Osteoblast (primary cell): ENCODE measurements around the gene PXMP4. TPM values are rescaled to one million over a fixed set of nuclear protein-coding genes. Genes with fewer than 3 reads are reported as not detected.
A peak's percentile ranks its signal among the peaks of the same experiment; 100 is the strongest.

Experiments
- DNase-seq: peaks from one replicate; pipeline ENCODE4 v3.0.0; 2011; ENCODE audit warnings: low spot score, mixed read lengths; ENCODE audit not compliant: insufficient read length; ENCODE audit errors: missing footprints
- H2AFZ ChIP-seq: 2 replicates; pipeline ENCODE4 v1.6.0; 2011; ENCODE audit warnings: mild to moderate bottlenecking, low read length
- H3K27ac ChIP-seq: 2 replicates; pipeline ENCODE4 v1.5.1; 2011; ENCODE audit warnings: mild to moderate bottlenecking, low read depth, low read length, moderate library complexity
- H3K27me3 ChIP-seq: 2 replicates; pipeline ENCODE4 v1.6.0; 2012; ENCODE audit warnings: mild to moderate bottlenecking, control low read depth, inconsistent platforms, low read length, moderate library complexity; ENCODE audit not compliant: insufficient read depth
- H3K36me3 ChIP-seq: 2 replicates; pipeline ENCODE4 v1.5.1; 2011; ENCODE audit warnings: mild to moderate bottlenecking, low read length, control low read depth, moderate library complexity; ENCODE audit not compliant: insufficient read depth
- H3K4me1 ChIP-seq: 2 replicates; pipeline ENCODE4 v1.5.1; 2011; ENCODE audit warnings: mild to moderate bottlenecking, low read length, control low read depth, moderate library complexity; ENCODE audit not compliant: insufficient read depth
- H3K4me2 ChIP-seq: 2 replicates; pipeline ENCODE4 v1.6.0; 2011; ENCODE audit warnings: mild to moderate bottlenecking, low read length; ENCODE audit not compliant: insufficient read depth
- H3K4me3 ChIP-seq: fragments of 200-600 bp; sonication (generic); 3 replicates; pipeline ENCODE4 v1.5.1; 2012; ENCODE audit warnings: mild to moderate bottlenecking, low read length, inconsistent platforms; ENCODE audit not compliant: insufficient read depth
- H3K79me2 ChIP-seq: 2 replicates; pipeline ENCODE4 v1.6.0; 2012; ENCODE audit warnings: mild to moderate bottlenecking, low read length, control low read depth, inconsistent platforms; ENCODE audit not compliant: insufficient read depth
- H3K9me3 ChIP-seq: 2 replicates; pipeline ENCODE4 v1.5.1; 2011; ENCODE audit warnings: low read depth, low read length, control low read depth
- H4K20me1 ChIP-seq: 2 replicates; pipeline ENCODE4 v1.6.0; 2012; ENCODE audit warnings: mild to moderate bottlenecking, low read length, control low read depth; ENCODE audit not compliant: insufficient read depth
- CTCF ChIP-seq: IDR thresholded peaks from 2 replicates; pipeline ENCODE4 v1.5.1; 2011; ENCODE audit warnings: mild to moderate bottlenecking, low read depth, low read length, moderate library complexity; ENCODE audit errors: extremely low read depth
- total RNA-seq: library from RNA; depleted of rRNA; stranded (reverse); fragments of >200 nt; gene quantifications from 2 replicates; pipeline ENCODE4 v1.2.3, GENCODE V29; 2012

PXMP4 gene
- total RNA-seq, 1 donor, result 5.1 TPM

DNA sequence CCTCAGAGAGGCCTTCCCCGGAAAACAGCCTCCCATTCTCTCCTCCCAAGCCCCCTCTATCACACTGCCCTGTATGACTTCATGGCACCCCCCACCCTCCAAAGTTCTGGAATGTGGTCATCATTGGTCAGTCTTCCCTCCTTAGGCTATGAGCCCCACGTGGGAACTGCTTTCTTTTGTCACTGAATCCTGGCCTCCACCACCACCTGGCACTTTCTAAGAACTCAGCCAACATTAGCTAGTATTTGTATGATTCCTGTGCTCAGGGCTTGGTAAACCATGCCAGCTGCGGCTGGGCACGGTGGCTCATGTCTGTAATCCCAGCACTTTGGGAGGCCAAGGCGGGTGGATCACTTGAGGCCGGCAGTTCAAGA lies 25.5 kb downstream of the PXMP4 start:
- H3K27ac ChIP-seq, result no peak overlapping the region
- peaks cover 7% of the 10 kb centered on the region for H3K4me1 ChIP-seq
- no peak overlapping the region for H3K4me2 ChIP-seq
- no peak for TF ChIP-seq CTCF
- no peaks in the 10 kb centered on the region for H3K27me3 ChIP-seq
- H3K9me3 ChIP-seq, result no peaks in the 10 kb centered on the region
- no peaks in the 10 kb centered on the region for H4K20me1 ChIP-seq
- no peaks in the 10 kb centered on the region for H3K36me3 ChIP-seq
- H2AFZ ChIP-seq, result no peak overlapping the region
- H3K4me3 ChIP-seq, result no peak overlapping the region
- DNase-seq, result no peak
- no peaks in the 10 kb centered on the region for H3K79me2 ChIP-seq

GRCh38 chr20:33693741-33694638 lies 26.1 kb downstream of the PXMP4 start:
- Histone ChIP-seq H3K27me3 (no peaks in the 10 kb centered on the region), H2AFZ (no peak overlapping the region), H3K4me1 (peaks cover 7% of the 10 kb centered on the region), H3K27ac (no peak overlapping the region), H3K36me3 (no peaks in the 10 kb centered on the region), H3K4me3 (no peak overlapping the region), H3K4me2 (no peak overlapping the region), H4K20me1 (no peaks in the 10 kb centered on the region), H3K79me2 (no peaks in the 10 kb centered on the region), H3K9me3 (no peaks in the 10 kb centered on the region)
- no peak for TF ChIP-seq CTCF
- no peak for DNase-seq

- H2AFZ ChIP-seq, result no peak overlapping the region
- no peak overlapping the region for H3K4me3 ChIP-seq
- H3K36me3 ChIP-seq, result no peaks in the 10 kb centered on the region
- peaks cover 8% of the 10 kb centered on the region for H3K4me1 ChIP-seq
- H4K20me1 ChIP-seq, result no peaks in the 10 kb centered on the region
- no peaks in the 10 kb centered on the region for H3K27me3 ChIP-seq
- H3K4me2 ChIP-seq, result no peak overlapping the region
- no peak overlapping the region for H3K27ac ChIP-seq
- no peaks in the 10 kb centered on the region for H3K79me2 ChIP-seq
- no peak for DNase-seq
- H3K9me3 ChIP-seq, result no peaks in the 10 kb centered on the region
- TF ChIP-seq CTCF, result no peak
Measured at GRCh38 chr20:33693289-33693688, 26.8 kb downstream of the PXMP4 start.

- Histone ChIP-seq H3K27me3 (no peaks in the 10 kb centered on the region), H3K4me3 (no peak overlapping the region), H2AFZ (no peak overlapping the region), H3K4me2 (peak overlapping the region; percentile 53), H3K79me2 (peaks cover 5% of the 10 kb centered on the region), H4K20me1 (no peaks in the 10 kb centered on the region), H3K27ac (no peak overlapping the region), H3K9me3 (no peaks in the 10 kb centered on the region), H3K36me3 (no peaks in the 10 kb centered on the region), H3K4me1 (peaks cover 31% of the 10 kb centered on the region)
- no peak for TF ChIP-seq CTCF
- peak; percentile 81 for DNase-seq
Measured at GRCh38 chr20:33689973-33690372, 30.1 kb downstream of the PXMP4 start.
